ENCODE results near the gene MRGPRE.

Gene MRGPRE

GRCh38 chr11:3228445-3228829 lies 3.8 kb downstream of the MRGPRE start:
- no peak overlapping the region for H3K4me3 ChIP-seq (ENCODE audit: low read length)
- DNase-seq (ENCODE audit: low read depth): no peak
- no peak for TF ChIP-seq CTCF (conservative IDR thresholded peaks at IDR 0.05; ENCODE audit: low read depth, low read length)

GRCh38 chr11:3227568-3228444 lies 4.4 kb downstream of the MRGPRE start:
- no peak overlapping the region for H3K4me3 ChIP-seq (ENCODE audit: low read length)
- no peak for DNase-seq (ENCODE audit: low read depth)
- no peak for TF ChIP-seq CTCF (conservative IDR thresholded peaks at IDR 0.05; ENCODE audit: low read depth, low read length)

- no peak for TF ChIP-seq CTCF (conservative IDR thresholded peaks at IDR 0.05; ENCODE audit: low read depth, low read length)
- DNase-seq (ENCODE audit: low read depth): no peak
- H3K4me3 ChIP-seq (ENCODE audit: low read length): no peak overlapping the region
These were observed 5.2 kb downstream of the MRGPRE start for GRCh38 chr11:3226846-3227567.

GRCh38 chr11:3225826-3226750 lies 6.1 kb downstream of the MRGPRE start:
- DNase-seq (ENCODE audit: low read depth): no peak
- no peak overlapping the region for H3K4me3 ChIP-seq (ENCODE audit: low read length)
- TF ChIP-seq CTCF (conservative IDR thresholded peaks at IDR 0.05; ENCODE audit: low read depth, low read length): no peak

GRCh38 chr11:3225159-3225758 lies 7.0 kb downstream of the MRGPRE start:
- TF ChIP-seq CTCF (conservative IDR thresholded peaks at IDR 0.05; ENCODE audit: low read depth, low read length): no peak
- no peak overlapping the region for H3K4me3 ChIP-seq (ENCODE audit: low read length)
- no peak for DNase-seq (ENCODE audit: low read depth)

- peak; percentile 5 for TF ChIP-seq CTCF (conservative IDR thresholded peaks at IDR 0.05; ENCODE audit: low read depth, low read length)
- DNase-seq (ENCODE audit: low read depth): no peak
- H3K4me3 ChIP-seq (ENCODE audit: low read length): no peak overlapping the region
These were observed 7.7 kb downstream of the MRGPRE start for GRCh38 chr11:3224401-3225057.
